GM12878 (cell line): Measurements from ENCODE around the gene DYNC2H1. TPM values are rescaled to one million over a fixed set of nuclear protein-coding genes. Genes with fewer than 3 reads are reported as not detected.

ENCODE experiments used
- ATAC-seq: fragments of 200-7000 bp; cut with Tn5 transposase; 3 replicates; pipeline ENCODE4 v1.9.1; 2020; ENCODE audit warnings: mild to moderate bottlenecking, moderate library complexity
- BruUV-seq: library from RNA; stranded (reverse); fragments of 400-500 nt; replicated peaks from 2 replicates; lab custom pipeline; 2021; lab: Mats Ljungman, UMichigan
- CTCF ChIA-PET: fragments of 300-600 bp; sonication (Branson Sonifier 250); formaldehyde crosslinking; extraction: SDS; loops from one replicate; lab custom pipeline; 2021; ENCODE audit warnings: inconsistent platforms; lab: Yijun Ruan, JAX
- POLR2A ChIA-PET: fragments of 350-600 bp; formaldehyde crosslinking; extraction: SDS; loops from one replicate; lab custom pipeline; 2021; ENCODE audit warnings: inconsistent platforms; lab: Charles Lee
- RAD21 ChIA-PET: fragments of 300-600 bp; sonication (Branson Sonifier 250); formaldehyde crosslinking; loops from one replicate; lab custom pipeline; 2023; ENCODE audit warnings: antibody characterized with exemption; ENCODE audit not compliant: unreplicated experiment; lab: Charles Lee
- SMC1A ChIA-PET: fragments of 300-600 bp; sonication (Branson Sonifier 250); formaldehyde crosslinking; loops from one replicate; lab custom pipeline; 2023; ENCODE audit not compliant: unreplicated experiment, uncharacterized antibody; lab: Charles Lee
- DNase-seq: peaks from one replicate; pipeline ENCODE4 v3.0.0-alpha.2; 2011; ENCODE audit warnings: low read depth, low spot score
- FAIRE-seq: peaks from 3 replicates; lab custom pipeline; 2011; peaks lifted over from hg19 to GRCh38; lab: Jason Lieb, UNC
- H2AFZ ChIP-seq: 2 replicates; pipeline ENCODE4 v1.6.0; 2011; ENCODE audit warnings: low read depth, low read length, control low read depth; ENCODE audit not compliant: control insufficient read depth
- H3K27ac ChIP-seq: 2 replicates; pipeline ENCODE4 v1.5.1; 2011; ENCODE audit warnings: control low read depth; ENCODE audit not compliant: control insufficient read depth, insufficient read depth
- H3K27me3 ChIP-seq, 2 experiments: replicated peaks in 1 of 2; 2 replicates each; pipeline versions ENCODE4 v1.6.0 to v1.6.1; 2011; ENCODE audit warnings: low read length in 1 of 2; ENCODE audit not compliant: control insufficient read depth in 2 of 2, insufficient read depth in 2 of 2
- H3K36me3 ChIP-seq, 2 experiments: 2 replicates each; pipeline ENCODE4 v1.5.1; 2011; ENCODE audit warnings: low read length in 1 of 2; ENCODE audit not compliant: control insufficient read depth in 2 of 2, insufficient read depth in 2 of 2
- H3K4me1 ChIP-seq: 2 replicates; pipeline ENCODE4 v1.6.1; 2011; ENCODE audit warnings: mild to moderate bottlenecking, low read length, moderate library complexity, mixed read lengths; ENCODE audit not compliant: control insufficient read depth, insufficient read depth
- H3K4me2 ChIP-seq: 2 replicates; pipeline ENCODE4 v1.6.0; 2011; ENCODE audit warnings: control low read depth; ENCODE audit not compliant: control insufficient read depth, insufficient read depth
- H3K4me3 ChIP-seq: fragments of 200-600 bp; sonication (generic); 2 replicates; pipeline ENCODE4 v1.5.1; 2016
- H3K79me2 ChIP-seq: 2 replicates; pipeline ENCODE4 v1.6.0; 2011; ENCODE audit warnings: low read length; ENCODE audit not compliant: control insufficient read depth, insufficient read depth
- H3K9ac ChIP-seq: 2 replicates; pipeline ENCODE4 v1.8.0; 2011; ENCODE audit warnings: low read length, control low read depth, mixed read lengths; ENCODE audit not compliant: control insufficient read depth, insufficient read depth
- H3K9me3 ChIP-seq: replicated peaks from 3 replicates; pipeline ENCODE4 v1.5.1; 2011; ENCODE audit warnings: mild to moderate bottlenecking, low read length; ENCODE audit not compliant: control insufficient read depth, insufficient read depth
- H4K20me1 ChIP-seq: 2 replicates; pipeline ENCODE4 v1.6.0; 2011; ENCODE audit not compliant: control insufficient read depth, insufficient read depth
- MXI1 ChIP-seq: fragments of 150-350 bp; IDR thresholded peaks from 2 replicates; pipeline ENCODE4 v1.6.1; 2011; ENCODE audit warnings: low read depth, mild to moderate bottlenecking, inconsistent platforms, low read length, improper control_type of control experiment
- STAT1 ChIP-seq: fragments of 450-650 bp; conservative IDR thresholded peaks from 2 replicates; pipeline ENCODE4 v1.6.1; 2014; ENCODE audit warnings: antibody characterized with exemption, mild to moderate bottlenecking
- ZNF207 ChIP-seq: fragments of 450-650 bp; IDR thresholded peaks from 2 replicates; pipeline ENCODE4 v1.6.1; 2014; ENCODE audit warnings: antibody characterized with exemption, mild to moderate bottlenecking, borderline replicate concordance
- whole genome bisulfite sequencing: methylation state at CpG from one replicate; pipeline ENCODE4 v1.1.6; 2016; ENCODE audit warnings: low lambda C conversion rate; ENCODE audit not compliant: insufficient replicate concordance, insufficient coverage; ENCODE audit errors: missing lambda C conversion rate; 5-methylcytosine and 5-hydroxymethylcytosine counted together
- in situ Hi-C: fragments of 300-500 bp; cut with MboI; formaldehyde crosslinking; loops from 9 replicates; pipeline ENCODE4 v1.14.3; 2018; ENCODE audit warnings: mixed read lengths
- intact Hi-C: fragments of 100-400 bp; cut with micrococcal nuclease; formaldehyde crosslinking; loops from one replicate; pipeline ENCODE4 v1.14.2; 2022; ENCODE audit not compliant: unreplicated experiment
- polyA plus RNA-seq, 11 experiments: library from polyadenylated mRNA; depleted of rRNA in 4 of 11; unstranded in 6 of 11; stranded (reverse) in 5 of 11; fragments of >200 nt; fragmentation: Nextera tagmentation in 4 of 11; fragmentation: Illumina TruSeq in 1 of 11; extraction: Ambion mirVana in 4 of 11; extraction: Trizol in 1 of 11; gene quantifications; 1 replicate in 1 of 11; 2 replicates in 10 of 11; pipeline versions ENCODE4 v1.2.1 to v1.2.3, GENCODE V29; 2011 to 2016; ENCODE audit warnings: inconsistent platforms in 2 of 11, missing spikeins in 2 of 11, low read depth in 1 of 11
- total RNA-seq, 4 experiments: library from RNA; depleted of rRNA in 3 of 4; stranded (reverse); fragments of >200 nt in 3 of 4; fragmentation: Illumina TruSeq in 1 of 4; extraction: Trizol in 1 of 4; gene quantifications; 2 replicates each; pipeline versions ENCODE4 v1.2.1 to v1.2.3, GENCODE V29; 2013 to 2021
- TF ChIP-seq, protein P1 (sequence below): fragments of 450-650 bp; IDR thresholded peaks from 2 replicates; pipeline ENCODE4 v1.6.1; 2017; ENCODE audit warnings: low read depth, mild to moderate bottlenecking, moderate library complexity
- TF ChIP-seq, protein P2 (sequence below): fragments of 450-650 bp; formaldehyde crosslinking; IDR thresholded peaks from 2 replicates; pipeline ENCODE4 v1.4.0; 2020; ENCODE audit warnings: mild to moderate bottlenecking, moderate library complexity
- TF ChIP-seq, protein P3 (sequence below): fragments of 450-650 bp; IDR thresholded peaks from 2 replicates; pipeline ENCODE4 v1.6.1; 2017; ENCODE audit warnings: mild to moderate bottlenecking, moderate library complexity
- TF ChIP-seq, protein P4 (sequence below): IDR thresholded peaks from 2 replicates; pipeline ENCODE4 v1.6.1; 2011; ENCODE audit warnings: borderline replicate concordance, low read depth, mild to moderate bottlenecking, moderate library complexity, low read length; ENCODE audit not compliant: insufficient read depth, poor library complexity, severe bottlenecking

DYNC2H1 gene
- total and polyA plus RNA-seq, 10 of the 15 experiments (the other 5 are each of a cell fraction or from before 2014, with no cell fraction given): 0.12 to 3.9 (median 0.23) TPM; not detected in 2

DNA sequence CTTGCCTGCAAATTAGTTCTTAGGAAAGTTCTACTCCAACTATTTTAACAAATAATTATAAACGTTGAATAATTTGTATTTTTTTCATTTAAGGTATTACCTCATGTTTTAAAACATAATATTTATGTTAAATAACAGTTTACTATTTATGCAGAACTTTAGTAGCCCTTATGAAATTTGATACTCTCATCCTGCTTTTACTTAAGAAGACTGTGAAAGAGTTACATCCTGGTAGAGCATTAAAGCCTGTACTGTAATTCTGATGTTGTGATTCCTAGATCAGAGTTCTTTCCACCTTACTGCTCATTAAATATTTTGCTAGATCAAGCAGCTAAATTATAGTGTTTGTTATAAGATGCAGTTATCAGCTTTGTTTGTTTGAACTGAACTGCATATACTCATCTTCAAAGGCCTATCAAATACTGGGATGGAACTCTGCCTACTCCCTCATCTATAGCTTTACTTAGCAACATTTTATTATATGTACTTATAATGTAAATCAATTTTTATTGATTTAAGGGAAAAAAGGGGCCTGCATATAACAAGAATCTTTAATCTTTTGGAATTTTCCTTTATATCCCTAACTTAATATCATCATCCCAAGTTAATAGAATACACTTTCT is 304.2 kb downstream of the DYNC2H1 start:
- ChIA-PET CTCF (interaction anchor here (1.3 kb wide), 1 partner anchor 91 kb away, joined by 3 read pairs; no protein-coding TSS in a partner anchor), POLR2A (no interaction called here), SMC1A (interaction anchor here (1.4 kb wide), 1 partner anchor 14 kb away, joined by 4 read pairs; no protein-coding TSS in a partner anchor)
- Histone ChIP-seq H3K36me3 (no peaks in the 10 kb centered on the region), H3K4me1 (no peaks in the 10 kb centered on the region), H3K27ac (no peak overlapping the region), H3K4me3 (no peak overlapping the region), H4K20me1 (no peaks in the 10 kb centered on the region), H3K27me3 (no peaks in the 10 kb centered on the region), H3K9ac (no peak overlapping the region), H3K9me3 (no peaks in the 10 kb centered on the region)
- FAIRE-seq (no peak), DNase-seq (no peak)
- in situ Hi-C loops: no loop called here
- TF ChIP-seq STAT1 (no peak), MXI1 (no peak), ZNF207 (no peak)
- TF ChIP-seq, protein P1, sequence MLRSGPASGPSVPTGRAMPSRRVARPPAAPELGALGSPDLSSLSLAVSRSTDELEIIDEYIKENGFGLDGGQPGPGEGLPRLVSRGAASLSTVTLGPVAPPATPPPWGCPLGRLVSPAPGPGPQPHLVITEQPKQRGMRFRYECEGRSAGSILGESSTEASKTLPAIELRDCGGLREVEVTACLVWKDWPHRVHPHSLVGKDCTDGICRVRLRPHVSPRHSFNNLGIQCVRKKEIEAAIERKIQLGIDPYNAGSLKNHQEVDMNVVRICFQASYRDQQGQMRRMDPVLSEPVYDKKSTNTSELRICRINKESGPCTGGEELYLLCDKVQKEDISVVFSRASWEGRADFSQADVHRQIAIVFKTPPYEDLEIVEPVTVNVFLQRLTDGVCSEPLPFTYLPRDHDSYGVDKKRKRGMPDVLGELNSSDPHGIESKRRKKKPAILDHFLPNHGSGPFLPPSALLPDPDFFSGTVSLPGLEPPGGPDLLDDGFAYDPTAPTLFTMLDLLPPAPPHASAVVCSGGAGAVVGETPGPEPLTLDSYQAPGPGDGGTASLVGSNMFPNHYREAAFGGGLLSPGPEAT: no peak
- TF ChIP-seq, protein P2, sequence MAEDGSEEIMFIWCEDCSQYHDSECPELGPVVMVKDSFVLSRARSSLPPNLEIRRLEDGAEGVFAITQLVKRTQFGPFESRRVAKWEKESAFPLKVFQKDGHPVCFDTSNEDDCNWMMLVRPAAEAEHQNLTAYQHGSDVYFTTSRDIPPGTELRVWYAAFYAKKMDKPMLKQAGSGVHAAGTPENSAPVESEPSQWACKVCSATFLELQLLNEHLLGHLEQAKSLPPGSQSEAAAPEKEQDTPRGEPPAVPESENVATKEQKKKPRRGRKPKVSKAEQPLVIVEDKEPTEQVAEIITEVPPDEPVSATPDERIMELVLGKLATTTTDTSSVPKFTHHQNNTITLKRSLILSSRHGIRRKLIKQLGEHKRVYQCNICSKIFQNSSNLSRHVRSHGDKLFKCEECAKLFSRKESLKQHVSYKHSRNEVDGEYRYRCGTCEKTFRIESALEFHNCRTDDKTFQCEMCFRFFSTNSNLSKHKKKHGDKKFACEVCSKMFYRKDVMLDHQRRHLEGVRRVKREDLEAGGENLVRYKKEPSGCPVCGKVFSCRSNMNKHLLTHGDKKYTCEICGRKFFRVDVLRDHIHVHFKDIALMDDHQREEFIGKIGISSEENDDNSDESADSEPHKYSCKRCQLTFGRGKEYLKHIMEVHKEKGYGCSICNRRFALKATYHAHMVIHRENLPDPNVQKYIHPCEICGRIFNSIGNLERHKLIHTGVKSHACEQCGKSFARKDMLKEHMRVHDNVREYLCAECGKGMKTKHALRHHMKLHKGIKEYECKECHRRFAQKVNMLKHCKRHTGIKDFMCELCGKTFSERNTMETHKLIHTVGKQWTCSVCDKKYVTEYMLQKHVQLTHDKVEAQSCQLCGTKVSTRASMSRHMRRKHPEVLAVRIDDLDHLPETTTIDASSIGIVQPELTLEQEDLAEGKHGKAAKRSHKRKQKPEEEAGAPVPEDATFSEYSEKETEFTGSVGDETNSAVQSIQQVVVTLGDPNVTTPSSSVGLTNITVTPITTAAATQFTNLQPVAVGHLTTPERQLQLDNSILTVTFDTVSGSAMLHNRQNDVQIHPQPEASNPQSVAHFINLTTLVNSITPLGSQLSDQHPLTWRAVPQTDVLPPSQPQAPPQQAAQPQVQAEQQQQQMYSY: no peak
- TF ChIP-seq, protein P3, sequence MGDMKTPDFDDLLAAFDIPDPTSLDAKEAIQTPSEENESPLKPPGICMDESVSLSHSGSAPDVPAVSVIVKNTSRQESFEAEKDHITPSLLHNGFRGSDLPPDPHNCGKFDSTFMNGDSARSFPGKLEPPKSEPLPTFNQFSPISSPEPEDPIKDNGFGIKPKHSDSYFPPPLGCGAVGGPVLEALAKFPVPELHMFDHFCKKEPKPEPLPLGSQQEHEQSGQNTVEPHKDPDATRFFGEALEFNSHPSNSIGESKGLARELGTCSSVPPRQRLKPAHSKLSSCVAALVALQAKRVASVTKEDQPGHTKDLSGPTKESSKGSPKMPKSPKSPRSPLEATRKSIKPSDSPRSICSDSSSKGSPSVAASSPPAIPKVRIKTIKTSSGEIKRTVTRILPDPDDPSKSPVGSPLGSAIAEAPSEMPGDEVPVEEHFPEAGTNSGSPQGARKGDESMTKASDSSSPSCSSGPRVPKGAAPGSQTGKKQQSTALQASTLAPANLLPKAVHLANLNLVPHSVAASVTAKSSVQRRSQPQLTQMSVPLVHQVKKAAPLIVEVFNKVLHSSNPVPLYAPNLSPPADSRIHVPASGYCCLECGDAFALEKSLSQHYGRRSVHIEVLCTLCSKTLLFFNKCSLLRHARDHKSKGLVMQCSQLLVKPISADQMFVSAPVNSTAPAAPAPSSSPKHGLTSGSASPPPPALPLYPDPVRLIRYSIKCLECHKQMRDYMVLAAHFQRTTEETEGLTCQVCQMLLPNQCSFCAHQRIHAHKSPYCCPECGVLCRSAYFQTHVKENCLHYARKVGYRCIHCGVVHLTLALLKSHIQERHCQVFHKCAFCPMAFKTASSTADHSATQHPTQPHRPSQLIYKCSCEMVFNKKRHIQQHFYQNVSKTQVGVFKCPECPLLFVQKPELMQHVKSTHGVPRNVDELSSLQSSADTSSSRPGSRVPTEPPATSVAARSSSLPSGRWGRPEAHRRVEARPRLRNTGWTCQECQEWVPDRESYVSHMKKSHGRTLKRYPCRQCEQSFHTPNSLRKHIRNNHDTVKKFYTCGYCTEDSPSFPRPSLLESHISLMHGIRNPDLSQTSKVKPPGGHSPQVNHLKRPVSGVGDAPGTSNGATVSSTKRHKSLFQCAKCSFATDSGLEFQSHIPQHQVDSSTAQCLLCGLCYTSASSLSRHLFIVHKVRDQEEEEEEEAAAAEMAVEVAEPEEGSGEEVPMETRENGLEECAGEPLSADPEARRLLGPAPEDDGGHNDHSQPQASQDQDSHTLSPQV: no peak
- TF ChIP-seq, protein P4, sequence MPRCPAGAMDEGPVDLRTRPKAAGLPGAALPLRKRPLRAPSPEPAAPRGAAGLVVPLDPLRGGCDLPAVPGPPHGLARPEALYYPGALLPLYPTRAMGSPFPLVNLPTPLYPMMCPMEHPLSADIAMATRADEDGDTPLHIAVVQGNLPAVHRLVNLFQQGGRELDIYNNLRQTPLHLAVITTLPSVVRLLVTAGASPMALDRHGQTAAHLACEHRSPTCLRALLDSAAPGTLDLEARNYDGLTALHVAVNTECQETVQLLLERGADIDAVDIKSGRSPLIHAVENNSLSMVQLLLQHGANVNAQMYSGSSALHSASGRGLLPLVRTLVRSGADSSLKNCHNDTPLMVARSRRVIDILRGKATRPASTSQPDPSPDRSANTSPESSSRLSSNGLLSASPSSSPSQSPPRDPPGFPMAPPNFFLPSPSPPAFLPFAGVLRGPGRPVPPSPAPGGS: no peak
- TF ChIP-seq, all 136 proteins: peak for 0
- 0% methylated on average over 1 of the region's 1 CpG for WGBS
- no peak overlapping the region for H3K4me2 ChIP-seq
- no peak overlapping the region for H2AFZ ChIP-seq
- no peaks in the 10 kb centered on the region for H3K79me2 ChIP-seq
- no peak for ATAC-seq
- no TSS peak for BruUV-seq
- intact Hi-C loops: no loop called here
- RAD21 ChIA-PET: no interaction called here
